Measurements from ENCODE around the gene CD163L1.

CD163L1 gene

DNA sequence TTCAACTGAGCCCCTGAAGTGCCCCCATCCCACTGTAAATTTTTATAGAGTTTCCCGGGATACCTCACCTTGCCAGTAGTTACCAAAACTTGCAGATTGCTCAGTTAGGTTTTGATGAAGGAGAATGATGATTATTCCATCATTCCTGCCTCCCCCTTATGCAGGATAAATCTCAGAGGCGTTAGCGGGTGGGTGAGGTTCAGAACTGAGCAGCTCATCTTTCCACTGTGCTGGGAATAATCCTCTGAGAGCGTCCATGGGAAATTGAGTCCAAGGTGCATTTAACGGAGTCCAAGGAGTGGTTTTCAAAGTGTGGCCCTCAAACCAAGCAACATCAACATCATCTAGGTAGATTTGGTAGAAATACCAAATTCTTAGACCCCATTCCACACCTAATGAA is 121.4 kb downstream of the CD163L1 start:
- no peak for DNase-seq (ENCODE audit: low spot score)

DNA sequence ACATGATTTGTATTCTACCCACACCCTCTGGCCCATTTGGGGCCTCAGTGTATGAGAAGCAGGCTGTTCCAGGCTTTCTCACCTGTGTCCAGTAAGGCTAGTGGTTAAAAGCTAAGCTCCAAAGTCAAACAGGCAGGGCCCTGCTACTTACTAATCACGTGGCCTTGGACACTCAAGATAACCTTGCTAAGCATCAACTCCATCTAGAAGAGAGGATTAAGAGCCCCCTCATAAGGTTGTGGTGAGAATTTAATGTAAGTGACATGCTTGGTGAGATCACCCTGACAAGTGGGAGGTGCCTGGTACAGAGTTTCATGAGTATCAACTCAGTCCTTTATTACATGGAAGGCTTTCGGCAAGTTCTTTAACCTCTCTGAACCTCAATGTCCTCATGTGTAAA is 122.3 kb downstream of the CD163L1 start:
- no peak for DNase-seq (ENCODE audit: low spot score)

DNA sequence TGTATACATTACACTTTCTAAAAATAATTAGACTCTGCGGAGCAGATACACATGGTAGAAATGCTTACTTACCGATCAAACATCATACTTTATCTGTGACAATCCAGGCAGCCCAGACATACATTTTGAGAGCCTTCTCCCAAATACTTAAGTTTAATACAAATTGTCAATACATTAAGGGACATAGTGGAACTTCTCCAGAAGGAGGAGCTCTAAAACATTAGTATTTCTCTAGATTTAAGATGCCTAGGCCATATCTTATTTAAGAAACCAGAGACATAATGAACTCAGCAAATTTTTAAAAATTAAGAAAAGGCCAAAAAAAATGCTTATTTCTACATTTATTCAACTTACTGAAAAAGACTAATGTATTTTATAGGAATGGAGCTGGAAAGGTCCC is 124.0 kb downstream of the CD163L1 start:
- no peak for DNase-seq (ENCODE audit: low spot score)

DNA sequence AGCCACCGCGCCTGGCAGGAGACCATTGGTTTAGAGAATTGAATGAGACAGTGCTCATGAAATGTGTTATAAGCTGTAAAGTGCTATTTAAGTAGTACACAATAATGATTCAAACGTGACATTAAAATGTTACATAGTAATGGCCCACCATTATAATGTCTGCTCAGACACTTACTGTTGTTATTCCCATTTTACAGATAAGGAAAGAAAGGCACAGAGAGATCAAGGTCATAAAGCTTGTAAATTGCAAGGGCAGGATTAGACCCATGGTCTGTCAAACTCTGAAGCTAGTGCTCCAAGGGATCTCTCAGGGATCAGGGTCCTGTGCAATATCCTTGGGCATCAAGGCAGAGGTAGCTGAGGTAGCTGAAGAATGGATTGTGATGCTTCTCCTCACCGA is 133.9 kb downstream of the CD163L1 start:
- DNase-seq (ENCODE audit: low spot score), result no peak
